ENCODE data around the gene NOL4L. TPM values are rescaled to one million over a fixed set of nuclear protein-coding genes. Genes with fewer than 3 reads are reported as not detected.

Gene NOL4L
- total RNA-seq, 2 donors from 2014 or later: 39.6 to 50.7 TPM

GRCh38 chr20:32462900-32463641 is 122.1 kb downstream of the NOL4L start:
- DNase-seq: no peak
- TF ChIP-seq, protein P1, sequence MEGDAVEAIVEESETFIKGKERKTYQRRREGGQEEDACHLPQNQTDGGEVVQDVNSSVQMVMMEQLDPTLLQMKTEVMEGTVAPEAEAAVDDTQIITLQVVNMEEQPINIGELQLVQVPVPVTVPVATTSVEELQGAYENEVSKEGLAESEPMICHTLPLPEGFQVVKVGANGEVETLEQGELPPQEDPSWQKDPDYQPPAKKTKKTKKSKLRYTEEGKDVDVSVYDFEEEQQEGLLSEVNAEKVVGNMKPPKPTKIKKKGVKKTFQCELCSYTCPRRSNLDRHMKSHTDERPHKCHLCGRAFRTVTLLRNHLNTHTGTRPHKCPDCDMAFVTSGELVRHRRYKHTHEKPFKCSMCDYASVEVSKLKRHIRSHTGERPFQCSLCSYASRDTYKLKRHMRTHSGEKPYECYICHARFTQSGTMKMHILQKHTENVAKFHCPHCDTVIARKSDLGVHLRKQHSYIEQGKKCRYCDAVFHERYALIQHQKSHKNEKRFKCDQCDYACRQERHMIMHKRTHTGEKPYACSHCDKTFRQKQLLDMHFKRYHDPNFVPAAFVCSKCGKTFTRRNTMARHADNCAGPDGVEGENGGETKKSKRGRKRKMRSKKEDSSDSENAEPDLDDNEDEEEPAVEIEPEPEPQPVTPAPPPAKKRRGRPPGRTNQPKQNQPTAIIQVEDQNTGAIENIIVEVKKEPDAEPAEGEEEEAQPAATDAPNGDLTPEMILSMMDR (conservative IDR thresholded peaks at IDR 0.05): no peak
- H3K9me3 ChIP-seq (ENCODE audit: control insufficient read depth, low read length): no peaks in the 10 kb centered on the region
- H3K4me1 ChIP-seq (ENCODE audit: control insufficient read depth, insufficient read depth, low read length): no peaks in the 10 kb centered on the region
- H3K9ac ChIP-seq (ENCODE audit: extremely low read depth, low read length, poor library complexity, severe bottlenecking): no peak overlapping the region
- no peaks in the 10 kb centered on the region for H3K9me3 Mint-ChIP-seq
- no peaks in the 10 kb centered on the region for H3K27me3 Mint-ChIP-seq (ENCODE audit: insufficient read depth)
- 94 to 100% methylated on average over 10 to 15 of the region's 15 CpGs for WGBS, 2 experiments (ENCODE audit: insufficient coverage in 1 of 2, insufficient read length in 1 of 2)
- peak overlapping the region; percentile 76 for H3K27ac ChIP-seq (ENCODE audit: low read depth, low read length)
- no peak overlapping the region for H3K4me3 Mint-ChIP-seq
- peaks cover 19% of the 10 kb centered on the region for H3K4me1 Mint-ChIP-seq
- H3K4me3 ChIP-seq (ENCODE audit: low read length): no peak overlapping the region
- H3K27me3 ChIP-seq (ENCODE audit: control insufficient read depth, insufficient read depth, low read length, poor library complexity, severe bottlenecking): no peaks in the 10 kb centered on the region
- peaks cover 19% of the 10 kb centered on the region for H3K36me3 Mint-ChIP-seq (ENCODE audit: low read depth)
- H3K27ac Mint-ChIP-seq: no peak overlapping the region
- H3K36me3 ChIP-seq (ENCODE audit: control insufficient read depth, insufficient read depth, low read length): peaks cover 30% of the 10 kb centered on the region

DNA sequence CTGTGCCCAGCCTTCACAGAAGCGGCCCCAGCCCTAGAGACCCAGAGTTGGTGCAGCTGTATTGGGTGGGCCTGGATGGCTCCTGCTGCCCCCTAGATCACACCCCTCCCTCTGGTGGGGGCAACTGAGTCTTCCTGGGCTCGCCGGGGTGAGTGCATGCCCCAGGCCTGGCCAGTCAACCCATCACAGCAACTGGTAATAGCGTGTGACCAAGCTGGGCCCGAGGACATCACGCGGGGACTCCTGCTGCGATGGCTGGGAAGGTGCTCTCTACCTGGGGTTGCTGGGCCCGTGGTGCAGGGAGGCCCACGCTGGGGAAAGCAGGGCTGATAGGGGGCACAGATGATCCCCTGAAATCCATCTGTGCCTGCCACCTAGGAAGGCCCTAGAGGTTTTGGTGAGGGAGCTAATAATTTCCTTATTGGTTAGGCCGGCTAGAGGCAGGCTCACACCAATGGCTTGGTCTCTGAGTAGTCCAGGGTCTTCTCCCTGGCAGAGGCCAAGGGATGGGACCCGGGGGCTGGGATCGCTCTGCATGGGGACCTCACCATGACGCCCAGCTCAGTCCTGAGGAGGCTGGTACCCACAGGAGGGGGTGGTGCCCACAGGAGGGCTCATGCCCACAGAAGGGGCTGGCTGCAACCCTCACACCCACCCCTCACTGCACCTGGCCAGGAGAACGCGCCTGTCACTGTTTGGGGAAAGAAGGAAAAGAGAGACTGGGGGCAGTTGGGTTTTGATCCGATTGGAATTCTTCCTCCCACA is 123.1 kb downstream of the NOL4L start:
- Histone ChIP-seq H3K4me1 (ENCODE audit: control insufficient read depth, insufficient read depth, low read length) (peaks cover 3% of the 10 kb centered on the region), H3K9ac (ENCODE audit: extremely low read depth, low read length, poor library complexity, severe bottlenecking) (no peak overlapping the region), H3K4me3 (ENCODE audit: low read length) (no peak overlapping the region), H3K9me3 (ENCODE audit: control insufficient read depth, low read length) (no peaks in the 10 kb centered on the region), H3K27ac (ENCODE audit: low read depth, low read length) (no peak overlapping the region), H3K27me3 (ENCODE audit: control insufficient read depth, insufficient read depth, low read length, poor library complexity, severe bottlenecking) (no peaks in the 10 kb centered on the region), H3K36me3 (ENCODE audit: control insufficient read depth, insufficient read depth, low read length) (peaks cover 29% of the 10 kb centered on the region)
- WGBS, 2 experiments (ENCODE audit: insufficient coverage in 1 of 2, insufficient read length in 1 of 2): 93 to 96% methylated on average over 6 to 16 of the region's 17 CpGs
- Mint-ChIP-seq H3K9me3 (no peaks in the 10 kb centered on the region), H3K4me1 (peaks cover 25% of the 10 kb centered on the region), H3K27me3 (ENCODE audit: insufficient read depth) (no peaks in the 10 kb centered on the region), H3K27ac (peak overlapping the region; percentile 86), H3K36me3 (ENCODE audit: low read depth) (peaks cover 19% of the 10 kb centered on the region), H3K4me3 (no peak overlapping the region)
- DNase-seq: no peak
- TF ChIP-seq, protein P1 (conservative IDR thresholded peaks at IDR 0.05): no peak

DNA sequence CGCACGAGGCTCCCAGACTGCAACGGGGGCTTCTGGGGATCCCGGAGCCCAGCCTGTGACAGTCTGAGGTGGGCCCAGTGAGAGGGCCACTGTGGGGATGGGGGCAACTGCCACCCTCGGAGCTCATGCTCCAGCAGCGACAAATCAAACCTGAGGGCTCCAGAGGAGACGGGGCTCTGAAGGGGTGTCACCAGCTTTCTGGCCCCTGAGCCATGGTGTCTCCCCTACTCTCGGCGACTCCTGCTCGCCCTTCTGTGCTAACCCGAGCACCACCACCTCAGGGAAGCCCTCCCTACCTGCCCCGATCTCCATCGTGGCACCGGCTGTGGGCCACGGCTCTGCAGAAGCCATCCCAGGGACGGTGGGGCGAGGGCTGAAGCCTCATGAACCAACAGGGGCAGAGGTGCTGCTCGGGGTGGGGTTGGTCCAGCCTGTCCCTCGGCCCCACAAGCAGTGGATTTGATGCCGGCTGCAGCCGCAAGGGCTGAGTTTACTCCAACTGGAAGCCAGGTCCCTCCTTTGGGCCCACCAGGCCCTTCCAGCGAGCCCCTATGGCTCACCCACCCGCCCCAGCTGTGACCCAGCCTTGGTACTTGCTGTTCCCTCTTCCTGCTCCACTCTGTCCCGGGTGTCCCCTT is 124.3 kb downstream of the NOL4L start:
- H3K27me3 Mint-ChIP-seq (ENCODE audit: insufficient read depth): no peaks in the 10 kb centered on the region
- no peak overlapping the region for H3K27ac Mint-ChIP-seq
- no peaks in the 10 kb centered on the region for H3K9me3 ChIP-seq (ENCODE audit: control insufficient read depth, low read length)
- WGBS, 2 experiments (ENCODE audit: insufficient coverage in 1 of 2, insufficient read length in 1 of 2): 94 to 98% methylated on average over 14 to 24 of the region's 24 CpGs
- H3K9ac ChIP-seq (ENCODE audit: extremely low read depth, low read length, poor library complexity, severe bottlenecking): no peak overlapping the region
- no peak overlapping the region for H3K4me3 ChIP-seq (ENCODE audit: low read length)
- peaks cover 27% of the 10 kb centered on the region for H3K4me1 Mint-ChIP-seq
- H3K27ac ChIP-seq (ENCODE audit: low read depth, low read length): no peak overlapping the region
- H3K4me3 Mint-ChIP-seq: no peak overlapping the region
- TF ChIP-seq, protein P1 (conservative IDR thresholded peaks at IDR 0.05): no peak
- no peaks in the 10 kb centered on the region for H3K9me3 Mint-ChIP-seq
- H3K36me3 ChIP-seq (ENCODE audit: control insufficient read depth, insufficient read depth, low read length): peaks cover 30% of the 10 kb centered on the region
- no peak for DNase-seq
- H3K27me3 ChIP-seq (ENCODE audit: control insufficient read depth, insufficient read depth, low read length, poor library complexity, severe bottlenecking): no peaks in the 10 kb centered on the region
- H3K4me1 ChIP-seq (ENCODE audit: control insufficient read depth, insufficient read depth, low read length): peaks cover 12% of the 10 kb centered on the region
- peaks cover 23% of the 10 kb centered on the region for H3K36me3 Mint-ChIP-seq (ENCODE audit: low read depth)

Measured in endodermal cell (in vitro differentiated cells).